Tibial nerve (tissue), 4 donors: Measurements from ENCODE around the gene OPN1MW2.
"Not testable (repeated sequence)": the region's sequence is repeated elsewhere in the genome, so short reads cannot be mapped to it uniquely, and the experiment has no call there.

Experiments used
- EP300 ChIP-seq, 2 donors: sonication (generic); formaldehyde crosslinking; IDR thresholded peaks; one replicate each; pipeline ENCODE4 v1.6.1; 2017; ENCODE audit warnings: antibody characterized with exemption in 2 of 2, mild to moderate bottlenecking in 1 of 2
- POLR2A ChIP-seq, 2 donors: fragments of 450-650 bp; IDR thresholded peaks; one replicate each; pipeline ENCODE4 v1.6.1; 2017; ENCODE audit warnings: antibody characterized with exemption in 2 of 2, mild to moderate bottlenecking in 2 of 2, moderate library complexity in 2 of 2
- TF ChIP-seq, protein P1 (sequence below), 5 experiments: fragments of 200-600 bp in 3 of 5; fragments of 450-650 bp in 2 of 5; sonication (generic) in 3 of 5; IDR thresholded peaks; one replicate each; pipeline ENCODE4 v1.5.1; 2016 to 2019; ENCODE audit warnings: antibody characterized with exemption in 5 of 5, mild to moderate bottlenecking in 3 of 5, moderate library complexity in 2 of 5

DNA sequence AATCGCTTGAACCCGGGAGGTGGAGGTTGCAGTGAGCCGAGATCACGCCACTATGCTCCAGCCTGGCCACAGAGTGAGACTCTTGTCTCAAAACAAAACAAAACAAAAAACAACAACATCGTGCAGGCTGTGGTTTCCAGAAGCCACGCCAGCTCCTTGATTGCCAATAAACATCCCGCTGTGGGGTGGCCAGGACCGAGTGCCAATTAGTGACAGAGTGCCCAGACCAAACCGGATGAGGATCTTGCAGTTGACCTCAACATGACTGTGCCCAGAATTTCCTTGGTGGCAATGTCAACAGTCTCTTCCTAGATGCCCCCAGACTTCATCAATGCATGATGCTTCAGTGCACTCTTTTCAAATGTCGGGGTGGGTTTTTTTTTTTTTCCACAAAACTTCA is 39.2 kb downstream of the OPN1MW2 start:
- not testable (repeated sequence) for TF ChIP-seq EP300, POLR2A (IDR thresholded peaks at IDR 0.05)
- TF ChIP-seq, protein P1, sequence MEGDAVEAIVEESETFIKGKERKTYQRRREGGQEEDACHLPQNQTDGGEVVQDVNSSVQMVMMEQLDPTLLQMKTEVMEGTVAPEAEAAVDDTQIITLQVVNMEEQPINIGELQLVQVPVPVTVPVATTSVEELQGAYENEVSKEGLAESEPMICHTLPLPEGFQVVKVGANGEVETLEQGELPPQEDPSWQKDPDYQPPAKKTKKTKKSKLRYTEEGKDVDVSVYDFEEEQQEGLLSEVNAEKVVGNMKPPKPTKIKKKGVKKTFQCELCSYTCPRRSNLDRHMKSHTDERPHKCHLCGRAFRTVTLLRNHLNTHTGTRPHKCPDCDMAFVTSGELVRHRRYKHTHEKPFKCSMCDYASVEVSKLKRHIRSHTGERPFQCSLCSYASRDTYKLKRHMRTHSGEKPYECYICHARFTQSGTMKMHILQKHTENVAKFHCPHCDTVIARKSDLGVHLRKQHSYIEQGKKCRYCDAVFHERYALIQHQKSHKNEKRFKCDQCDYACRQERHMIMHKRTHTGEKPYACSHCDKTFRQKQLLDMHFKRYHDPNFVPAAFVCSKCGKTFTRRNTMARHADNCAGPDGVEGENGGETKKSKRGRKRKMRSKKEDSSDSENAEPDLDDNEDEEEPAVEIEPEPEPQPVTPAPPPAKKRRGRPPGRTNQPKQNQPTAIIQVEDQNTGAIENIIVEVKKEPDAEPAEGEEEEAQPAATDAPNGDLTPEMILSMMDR (IDR thresholded peaks at IDR 0.05): not testable (repeated sequence)
